Activated CD8-positive, alpha-beta T cell treated with anti-CD3 and anti-CD28 coated beads for 36 hours (primary cell): ENCODE results near the gene PTGR1. TPM values are rescaled to one million over a fixed set of nuclear protein-coding genes. Genes with fewer than 3 reads are reported as not detected.

ENCODE experiments used
- ATAC-seq: fragments of 200-7000 bp; cut with Tn5 transposase; one replicate; pipeline ENCODE4 v1.10.0; 2021; ENCODE audit warnings: mild to moderate bottlenecking, moderate library complexity
- CTCF ChIA-PET: fragments of 350-600 bp; sonication (Branson Sonifier 250); formaldehyde crosslinking; loops from one replicate; lab custom pipeline; 2021; ENCODE audit warnings: antibody characterized with exemption; lab: Charles Lee
- POLR2A ChIA-PET: fragments of 350-600 bp; sonication (Branson Sonifier 250); formaldehyde crosslinking; loops from one replicate; lab custom pipeline; 2021; ENCODE audit warnings: antibody characterized with exemption; lab: Charles Lee
- DNase-seq: peaks from one replicate; pipeline ENCODE4 v3.0.0-alpha.2; 2020
- H3K27ac Mint-ChIP-seq: one replicate; pipeline ENCODE4 v1.8.0; 2021; ENCODE audit warnings: mild to moderate bottlenecking, mixed read lengths
- H3K27me3 Mint-ChIP-seq: one replicate; pipeline ENCODE4 v1.8.0; 2021; ENCODE audit warnings: mixed read lengths
- H3K36me3 Mint-ChIP-seq: one replicate; pipeline ENCODE4 v1.8.0; 2021; ENCODE audit warnings: low read depth, mixed read lengths
- H3K4me1 Mint-ChIP-seq: one replicate; pipeline ENCODE4 v1.8.0; 2021; ENCODE audit warnings: low read depth, mixed read lengths
- H3K4me3 Mint-ChIP-seq: one replicate; pipeline ENCODE4 v1.8.0; 2021; ENCODE audit warnings: mild to moderate bottlenecking, moderate library complexity, mixed read lengths
- H3K9me3 Mint-ChIP-seq: one replicate; pipeline ENCODE4 v1.8.0; 2021; ENCODE audit warnings: mixed read lengths
- CTCF ChIP-seq: fragments of 200-600 bp; IDR thresholded peaks from one replicate; pipeline ENCODE4 v1.8.0; 2022; ENCODE audit warnings: antibody characterized with exemption, mild to moderate bottlenecking
- intact Hi-C: fragments of 100-400 bp; cut with micrococcal nuclease; formaldehyde crosslinking; loops from one replicate; pipeline ENCODE4 v1.10.0; 2022
- total RNA-seq, 2 experiments: library from RNA; stranded (reverse); gene quantifications; one replicate each; pipeline ENCODE4 v1.2.3, GENCODE V29; 2021

The PTGR1 gene
- total RNA-seq, 2 experiments from 2014 or later = 1.7 to 1.8 TPM

- H3K9me3 Mint-ChIP-seq = no peaks in the 10 kb centered on the region
- no peak for TF ChIP-seq CTCF
- no peak overlapping the region for H3K4me3 Mint-ChIP-seq
- H3K4me1 Mint-ChIP-seq = no peaks in the 10 kb centered on the region
- H3K27me3 Mint-ChIP-seq = peaks cover 24% of the 10 kb centered on the region
- H3K36me3 Mint-ChIP-seq = no peaks in the 10 kb centered on the region
- ATAC-seq = no peak
- ChIA-PET POLR2A (no interaction called here), CTCF (interaction anchor here (0.9 kb wide), 1 partner anchor 17 kb away, joined by 4 read pairs; no protein-coding TSS in a partner anchor)
- DNase-seq = no peak
- intact Hi-C loops = no loop called here
- H3K27ac Mint-ChIP-seq = no peak overlapping the region
These were observed 4.7 kb upstream of the PTGR1 start for GRCh38 chr9:111604054-111604615.

GRCh38 chr9:111603041-111603440 lies 3.6 kb upstream of the PTGR1 start:
- no peaks in the 10 kb centered on the region for H3K9me3 Mint-ChIP-seq
- no peak overlapping the region for H3K4me3 Mint-ChIP-seq
- H3K27ac Mint-ChIP-seq = no peak overlapping the region
- TF ChIP-seq CTCF = no peak
- H3K27me3 Mint-ChIP-seq = peaks cover 26% of the 10 kb centered on the region
- intact Hi-C loops = no loop called here
- ATAC-seq = no peak
- no peak for DNase-seq
- ChIA-PET CTCF (no interaction called here), POLR2A (no interaction called here)
- H3K36me3 Mint-ChIP-seq = no peaks in the 10 kb centered on the region
- H3K4me1 Mint-ChIP-seq = peaks cover 8% of the 10 kb centered on the region

GRCh38 chr9:111601237-111602018 lies 2.0 kb upstream of the PTGR1 start:
- H3K9me3 Mint-ChIP-seq = no peaks in the 10 kb centered on the region
- ChIA-PET CTCF (no interaction called here), POLR2A (no interaction called here)
- DNase-seq (no peak), ATAC-seq (no peak)
- H3K4me3 Mint-ChIP-seq = no peak overlapping the region
- H3K27ac Mint-ChIP-seq = no peak overlapping the region
- H3K36me3 Mint-ChIP-seq = no peaks in the 10 kb centered on the region
- intact Hi-C loops = no loop called here
- H3K4me1 Mint-ChIP-seq = peaks cover 11% of the 10 kb centered on the region
- TF ChIP-seq CTCF = no peak
- peaks cover 31% of the 10 kb centered on the region for H3K27me3 Mint-ChIP-seq

GRCh38 chr9:111599955-111600343 lies 502 bp upstream of the PTGR1 start:
- ChIA-PET CTCF (interaction anchor here (0.6 to 0.8 kb wide), 2 partner anchors 11 to 21 kb away, joined by 3 to 4 read pairs; no protein-coding TSS in a partner anchor), POLR2A (interaction anchor here (0.9 kb wide), 1 partner anchor 31 kb away, joined by 3 read pairs; the partner anchor contains the start of gene DNAJC25)
- DNase-seq (no peak), ATAC-seq (no peak)
- Mint-ChIP-seq H3K36me3 (no peaks in the 10 kb centered on the region), H3K9me3 (no peaks in the 10 kb centered on the region), H3K4me1 (peaks cover 11% of the 10 kb centered on the region), H3K27ac (no peak overlapping the region), H3K4me3 (peak overlapping the region; percentile 79), H3K27me3 (peaks cover 31% of the 10 kb centered on the region)
- TF ChIP-seq CTCF = no peak
- intact Hi-C loops = loop anchor here (5.0 to 10.0 kb wide), 2 partner anchors 92 to 465 kb away; no protein-coding TSS in a partner anchor

GRCh38 chr9:111598733-111599091 lies 735 bp downstream of the PTGR1 start:
- DNase-seq = no peak
- Mint-ChIP-seq H3K4me3 (peak overlapping the region; percentile 79), H3K4me1 (peaks cover 11% of the 10 kb centered on the region), H3K9me3 (no peaks in the 10 kb centered on the region), H3K27me3 (peaks cover 29% of the 10 kb centered on the region), H3K27ac (no peak overlapping the region), H3K36me3 (no peaks in the 10 kb centered on the region)
- CTCF ChIA-PET = interaction anchor here (0.6 to 1.7 kb wide), 14 partner anchors 12 to 476 kb away, joined by 3 to 25 read pairs (median 4); no protein-coding TSS in a partner anchor
- peak; percentile 25 for ATAC-seq
- no peak for TF ChIP-seq CTCF
- POLR2A ChIA-PET = no interaction called here
- intact Hi-C loops = loop anchor here (5.0 to 10.0 kb wide), 2 partner anchors 94 to 466 kb away; no protein-coding TSS in a partner anchor
